GM23338 (cell line): Measurements from ENCODE around the gene ASTN1. TPM values are rescaled to one million over a fixed set of nuclear protein-coding genes. Genes with fewer than 3 reads are reported as not detected.

Experiments used
- ATAC-seq: fragments of 200-7000 bp; cut with Tn5 transposase; 3 replicates; pipeline ENCODE4 v1.9.1; 2020
- DNase-seq: peaks from one replicate; pipeline ENCODE4 v3.0.0-alpha.2; 2015; ENCODE audit warnings: low spot score
- H2AFZ ChIP-seq: fragments of 200-600 bp; sonication (generic); 2 replicates; pipeline ENCODE4 v1.8.0; 2016; ENCODE audit warnings: antibody characterized with exemption, mild to moderate bottlenecking, moderate library complexity
- H3F3A ChIP-seq: fragments of 200-600 bp; sonication (generic); replicated peaks from 2 replicates; pipeline ENCODE4 v1.8.0; 2017; ENCODE audit warnings: antibody characterized with exemption, mixed run types, low read depth
- H3K27ac ChIP-seq: fragments of 200-600 bp; sonication (generic); 2 replicates; pipeline ENCODE4 v1.6.1; 2016; ENCODE audit warnings: low read depth
- H3K27me3 ChIP-seq: fragments of 200-600 bp; sonication (generic); 2 replicates; pipeline ENCODE4 v1.8.0; 2016; ENCODE audit warnings: mild to moderate bottlenecking, mixed run types, moderate library complexity; ENCODE audit not compliant: insufficient read depth
- H3K36me3 ChIP-seq: fragments of 200-600 bp; sonication (generic); 2 replicates; pipeline ENCODE4 v1.8.0; 2016; ENCODE audit warnings: mild to moderate bottlenecking; ENCODE audit not compliant: insufficient read depth
- H3K4me1 ChIP-seq: fragments of 200-600 bp; sonication (generic); 2 replicates; pipeline ENCODE4 v1.8.0; 2016; ENCODE audit warnings: mild to moderate bottlenecking, moderate library complexity; ENCODE audit not compliant: insufficient read depth
- H3K4me2 ChIP-seq: fragments of 200-600 bp; sonication (generic); 2 replicates; pipeline ENCODE4 v1.7.1; 2017; ENCODE audit warnings: mixed run types
- H3K4me3 ChIP-seq: fragments of 200-600 bp; sonication (generic); 2 replicates; pipeline ENCODE4 v1.6.1; 2016; ENCODE audit warnings: mixed run types
- H3K79me2 ChIP-seq: fragments of 200-600 bp; sonication (generic); replicated peaks from 2 replicates; pipeline ENCODE4 v1.8.0; 2017; ENCODE audit warnings: mild to moderate bottlenecking; ENCODE audit not compliant: insufficient read depth
- H3K9me2 ChIP-seq: fragments of 200-600 bp; sonication (generic); 2 replicates; pipeline ENCODE4 v1.8.0; 2017; ENCODE audit not compliant: insufficient read depth
- H4K20me1 ChIP-seq: fragments of 200-600 bp; sonication (generic); replicated peaks from 2 replicates; pipeline ENCODE4 v1.8.0; 2017; ENCODE audit warnings: mild to moderate bottlenecking; ENCODE audit not compliant: insufficient read depth
- H3K27ac Mint-ChIP-seq: 2 replicates; pipeline ENCODE4 v1.8.0; 2020; ENCODE audit warnings: inconsistent platforms, mild to moderate bottlenecking, moderate library complexity, mixed read lengths
- H3K27me3 Mint-ChIP-seq: 3 replicates; pipeline ENCODE4 v1.8.0; 2022; ENCODE audit warnings: low read depth, mild to moderate bottlenecking, moderate library complexity, mixed read lengths, inconsistent platforms; ENCODE audit not compliant: insufficient read depth, poor library complexity
- H3K36me3 Mint-ChIP-seq: 3 replicates; pipeline ENCODE4 v1.8.0; 2021; ENCODE audit warnings: low read depth, mild to moderate bottlenecking, inconsistent platforms, moderate library complexity, mixed read lengths
- H3K4me1 Mint-ChIP-seq: 3 replicates; pipeline ENCODE4 v1.8.0; 2020; ENCODE audit warnings: mild to moderate bottlenecking, inconsistent platforms, mixed read lengths
- H3K4me3 Mint-ChIP-seq: 3 replicates; pipeline ENCODE4 v1.8.0; 2021; ENCODE audit warnings: moderate library complexity, mild to moderate bottlenecking, inconsistent platforms, mixed read lengths
- H3K9me3 Mint-ChIP-seq: 3 replicates; pipeline ENCODE4 v1.8.0; 2020; ENCODE audit warnings: moderate library complexity, mild to moderate bottlenecking, inconsistent platforms, mixed read lengths
- EZH2 ChIP-seq: fragments of 200-600 bp; sonication (generic); IDR thresholded peaks from one replicate; pipeline ENCODE4 v1.8.0; 2017; ENCODE audit warnings: antibody characterized with exemption, mild to moderate bottlenecking, low read depth; ENCODE audit not compliant: unreplicated experiment
- EZH2phosphoT487 ChIP-seq: fragments of 200-600 bp; sonication (generic); IDR thresholded peaks from one replicate; pipeline ENCODE4 v1.8.1; 2018; ENCODE audit warnings: antibody characterized with exemption; ENCODE audit not compliant: unreplicated experiment
- NANOG ChIP-seq: IDR thresholded peaks from 2 replicates; pipeline ENCODE4 v1.6.1; 2016; ENCODE audit warnings: antibody characterized with exemption, borderline replicate concordance
- POLR2AphosphoS5 ChIP-seq: IDR thresholded peaks from 2 replicates; pipeline ENCODE4 v1.6.1; 2016; ENCODE audit warnings: antibody characterized with exemption, low read depth
- REST ChIP-seq: IDR thresholded peaks from one replicate; pipeline ENCODE4 v1.6.1; 2018; ENCODE audit warnings: antibody characterized with exemption; ENCODE audit not compliant: unreplicated experiment
- ZNF462 ChIP-seq: fragments of 250-450 bp; sonication (Bioruptor Pico); IDR thresholded peaks from 2 replicates; pipeline ENCODE4 v1.5.0; 2020; ENCODE audit warnings: mild to moderate bottlenecking, moderate library complexity
- polyA plus RNA-seq: library from polyadenylated mRNA; unstranded; fragments of >200 nt; fragmentation: Nextera tagmentation; extraction: Ambion mirVana; gene quantifications from 2 replicates; pipeline ENCODE4 v1.2.1, GENCODE V29; 2016
- total RNA-seq: library from RNA; depleted of rRNA; stranded (reverse); fragments of >200 nt; shearing (Covaris generic); gene quantifications from 2 replicates; pipeline ENCODE4 v1.2.3, GENCODE V29; 2014

The ASTN1 gene
- total and polyA plus RNA-seq, 2 experiments from 2014 or later = 2.0 to 5.2 TPM

GRCh38 chr1:177118901-177119300 is 45.6 kb downstream of the ASTN1 start (continued):
- TF ChIP-seq ZNF462 (CRISPR knock-in tag) = no peak
- TF ChIP-seq POLR2AphosphoS5 = no peak
- TF ChIP-seq NANOG = no peak

DNA sequence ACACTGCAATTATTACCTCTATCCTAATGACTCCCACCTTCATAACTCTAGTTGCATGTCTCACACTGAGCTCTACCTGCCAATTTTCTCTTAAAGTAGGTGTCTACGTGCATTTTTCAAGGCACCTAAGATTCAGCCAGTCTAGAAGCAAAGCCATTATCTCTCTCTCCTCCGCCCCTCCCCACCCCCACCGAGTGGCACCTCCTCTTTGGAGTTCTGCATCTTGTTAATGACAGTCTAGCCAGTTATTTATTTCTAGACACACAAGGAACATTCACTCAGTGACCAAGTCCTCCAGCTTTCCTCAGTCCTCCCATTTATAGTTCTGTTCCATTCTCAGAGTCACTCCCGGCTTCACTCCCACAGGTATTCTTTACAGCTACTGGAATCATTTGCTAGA is 47.6 kb downstream of the ASTN1 start:
- Mint-ChIP-seq H3K36me3 (no peaks in the 10 kb centered on the region), H3K9me3 (no peaks in the 10 kb centered on the region), H3K4me1 (peaks cover 4% of the 10 kb centered on the region; the same call in 2 of the 3 replicates), H3K4me3 (no peak overlapping the region), H3K27me3 (peaks cover 3% of the 10 kb centered on the region), H3K27ac (no peak overlapping the region)
- H3K36me3 ChIP-seq = no peaks in the 10 kb centered on the region; the same call in 1 of the 2 replicates
- no peak overlapping the region for H3K4me3 ChIP-seq
- H3F3A ChIP-seq = no peaks in the 10 kb centered on the region
- DNase-seq (no peak), ATAC-seq (no peak)
- no peaks in the 10 kb centered on the region for H3K27me3 ChIP-seq
- H3K27ac ChIP-seq = no peak overlapping the region
- H3K79me2 ChIP-seq = no peaks in the 10 kb centered on the region
- H2AFZ ChIP-seq = no peak overlapping the region
- no peak overlapping the region for H3K4me2 ChIP-seq
- H3K4me1 ChIP-seq = no peaks in the 10 kb centered on the region
- peaks cover 8% of the 10 kb centered on the region for H4K20me1 ChIP-seq
- H3K9me2 ChIP-seq = no peaks in the 10 kb centered on the region
- TF ChIP-seq EZH2phosphoT487 (no peak), EZH2 (no peak), REST (no peak), ZNF462 (CRISPR knock-in tag) (no peak), NANOG (no peak)
